ENCODE measurements around the gene CLPTM1L. TPM values are rescaled to one million over a fixed set of nuclear protein-coding genes. Genes with fewer than 3 reads are reported as not detected.

The CLPTM1L gene
- total RNA-seq, 4 donors from 2014 or later, result 96.9 to 139 (median 126) TPM

GRCh38 chr5:1387876-1388275 lies 43.0 kb upstream of the CLPTM1L start:
- intact Hi-C loops (cut with DNase I), result no loop called here
- Histone ChIP-seq H3K4me1 (peaks cover 11 to 21% (median 18%) of the 10 kb centered on the region in 4 donors), H3K4me3 (no peak overlapping the region), H3K36me3 (no peaks in the 10 kb centered on the region), H3K27ac (replicated peaks in 1 of 4) (no peak overlapping the region), H3K27me3 (peaks cover 0 to 62% (median 0%) of the 10 kb centered on the region in 4 donors), H3K9me3 (no peaks in the 10 kb centered on the region)
- 74% methylated on average over 2 of the region's 5 CpGs for WGBS
- no peak for TF ChIP-seq EP300 (IDR thresholded peaks at IDR 0.05)
- TF ChIP-seq POLR2A (IDR thresholded peaks at IDR 0.05; ENCODE audit: low read depth), result no peak
- TF ChIP-seq POLR2AphosphoS5 (IDR thresholded peaks at IDR 0.05), result no peak
- no peak for TF ChIP-seq CTCF (IDR thresholded peaks at IDR 0.05)
- no peak for DNase-seq (ENCODE audit: extremely low spot score)

GRCh38 chr5:1387059-1387755 lies 42.3 kb upstream of the CLPTM1L start:
- Histone ChIP-seq H3K27ac (replicated peaks in 1 of 4) (no peak overlapping the region), H3K9me3 (no peaks in the 10 kb centered on the region), H3K4me3 (no peak overlapping the region), H3K27me3 (peaks cover 0 to 62% (median 0%) of the 10 kb centered on the region in 4 donors), H3K36me3 (no peaks in the 10 kb centered on the region), H3K4me1 (peaks cover 11 to 21% (median 18%) of the 10 kb centered on the region in 4 donors)
- TF ChIP-seq POLR2AphosphoS5 (IDR thresholded peaks at IDR 0.05), result no peak
- TF ChIP-seq CTCF (IDR thresholded peaks at IDR 0.05), result no peak
- no peak for TF ChIP-seq EP300 (IDR thresholded peaks at IDR 0.05)
- no peak for TF ChIP-seq POLR2A (IDR thresholded peaks at IDR 0.05; ENCODE audit: low read depth)
- WGBS, result 66% methylated on average over 9 of the region's 11 CpGs
- intact Hi-C loops (cut with DNase I), result no loop called here
- no peak for DNase-seq (ENCODE audit: extremely low spot score)

- Histone ChIP-seq H3K4me3 (peak overlapping the region; percentile 61 to 69 (median 66)), H3K4me1 (peaks cover 11 to 21% (median 18%) of the 10 kb centered on the region in 4 donors), H3K27me3 (peaks cover 0 to 60% (median 0%) of the 10 kb centered on the region in 4 donors), H3K27ac (replicated peaks in 1 of 4) (peak overlapping the region; percentile 62 to 64 (median 64)), H3K9me3 (no peaks in the 10 kb centered on the region), H3K36me3 (no peaks in the 10 kb centered on the region)
- 13% methylated on average over 6 of the region's 36 CpGs for WGBS
- TF ChIP-seq POLR2AphosphoS5 (IDR thresholded peaks at IDR 0.05) (no peak), POLR2A (IDR thresholded peaks at IDR 0.05; ENCODE audit: low read depth) (no peak), CTCF (IDR thresholded peaks at IDR 0.05) (no peak), EP300 (IDR thresholded peaks at IDR 0.05) (no peak)
- no peak for DNase-seq (ENCODE audit: extremely low spot score)
- intact Hi-C loops (cut with DNase I), result no loop called here
These were observed 41.4 kb upstream of the CLPTM1L start for GRCh38 chr5:1386274-1386717.

- TF ChIP-seq EP300 (IDR thresholded peaks at IDR 0.05), result no peak
- no peak for TF ChIP-seq POLR2A (IDR thresholded peaks at IDR 0.05; ENCODE audit: low read depth)
- peak; percentile 34 to 72 for TF ChIP-seq POLR2AphosphoS5 (IDR thresholded peaks at IDR 0.05)
- peak overlapping the region; percentile 62 to 64 (median 64) for H3K27ac ChIP-seq (replicated peaks in 1 of 4)
- no peaks in the 10 kb centered on the region for H3K9me3 ChIP-seq
These were observed 40.7 kb upstream of the CLPTM1L start for GRCh38 chr5:1385395-1386273.

GRCh38 chr5:1384521-1384920 lies 39.6 kb upstream of the CLPTM1L start:
- Histone ChIP-seq H3K27me3 (peaks cover 0 to 60% (median 3%) of the 10 kb centered on the region in 4 donors), H3K4me1 (peaks cover 15 to 30% (median 28%) of the 10 kb centered on the region in 4 donors), H3K27ac (replicated peaks in 1 of 4) (no peak overlapping the region), H3K9me3 (no peaks in the 10 kb centered on the region), H3K36me3 (no peaks in the 10 kb centered on the region), H3K4me3 (no peak overlapping the region)
- no peak for TF ChIP-seq EP300 (IDR thresholded peaks at IDR 0.05)
- TF ChIP-seq CTCF (IDR thresholded peaks at IDR 0.05), result no peak
- no peak for TF ChIP-seq POLR2A (IDR thresholded peaks at IDR 0.05; ENCODE audit: low read depth)
- TF ChIP-seq POLR2AphosphoS5 (IDR thresholded peaks at IDR 0.05), result no peak
- no peak for DNase-seq (ENCODE audit: extremely low spot score)
- 85% methylated on average over 10 of the region's 10 CpGs for WGBS
- intact Hi-C loops (cut with DNase I), result no loop called here

More at GRCh38 chr5:1385395-1386273, 40.7 kb upstream of the CLPTM1L start:
- intact Hi-C loops (cut with DNase I), result no loop called here
- Histone ChIP-seq H3K4me3 (peak overlapping the region; percentile 61 to 69 (median 66)), H3K36me3 (no peaks in the 10 kb centered on the region), H3K4me1 (peaks cover 11 to 22% (median 21%) of the 10 kb centered on the region in 4 donors), H3K27me3 (peaks cover 0 to 60% (median under 1%) of the 10 kb centered on the region in 4 donors)
- 32% methylated on average over 21 of the region's 48 CpGs for WGBS
- peak; percentile 95 for DNase-seq (ENCODE audit: extremely low spot score)
